Fibroblast of villous mesenchyme (primary cell): ENCODE data around the gene DPPA5. TPM values are rescaled to one million over a fixed set of nuclear protein-coding genes. Genes with fewer than 3 reads are reported as not detected.
"Not testable (repeated sequence)": the region's sequence is repeated elsewhere in the genome, so short reads cannot be mapped to it uniquely, and the experiment has no call there.

Experiments
- DNase-seq: peaks from one replicate; pipeline ENCODE4 v3.0.0-alpha.2; 2010; ENCODE audit warnings: low read depth
- H3K4me3 ChIP-seq: 2 replicates; pipeline ENCODE4 v1.5.1; 2011; ENCODE audit warnings: low read depth, mild to moderate bottlenecking, low read length
- total RNA-seq: library from RNA; depleted of rRNA; stranded (reverse); fragments of >200 nt; gene quantifications from 2 replicates; pipeline ENCODE4 v1.2.3, GENCODE V29; 2012
- TF ChIP-seq, protein P1 (sequence below): IDR thresholded peaks from 2 replicates; pipeline ENCODE4 v1.5.1; 2012; ENCODE audit warnings: low read depth, mild to moderate bottlenecking, low read length; ENCODE audit not compliant: insufficient read depth

Gene DPPA5
- total RNA-seq, 1 donor = not detected

DNA sequence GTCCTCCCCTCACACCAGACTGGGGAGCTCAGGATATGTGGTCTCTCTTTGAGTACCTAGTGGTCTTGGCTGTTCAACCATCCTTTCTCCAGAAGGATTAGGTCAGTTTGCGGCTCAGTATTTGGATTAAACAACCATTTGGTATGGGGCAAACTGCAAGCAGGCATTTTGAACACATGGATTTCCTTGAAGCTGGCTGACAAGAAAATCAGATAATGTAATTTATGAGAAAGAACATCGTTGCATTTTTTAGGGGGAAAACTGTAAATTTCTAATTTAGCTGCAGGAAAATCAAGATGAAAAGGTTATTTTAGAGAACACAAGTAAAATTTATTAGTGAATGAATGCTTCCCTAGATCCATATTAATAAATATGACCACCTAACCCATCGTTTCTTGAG is 25.3 kb downstream of the DPPA5 start:
- DNase-seq = no peak
- TF ChIP-seq, protein P1, sequence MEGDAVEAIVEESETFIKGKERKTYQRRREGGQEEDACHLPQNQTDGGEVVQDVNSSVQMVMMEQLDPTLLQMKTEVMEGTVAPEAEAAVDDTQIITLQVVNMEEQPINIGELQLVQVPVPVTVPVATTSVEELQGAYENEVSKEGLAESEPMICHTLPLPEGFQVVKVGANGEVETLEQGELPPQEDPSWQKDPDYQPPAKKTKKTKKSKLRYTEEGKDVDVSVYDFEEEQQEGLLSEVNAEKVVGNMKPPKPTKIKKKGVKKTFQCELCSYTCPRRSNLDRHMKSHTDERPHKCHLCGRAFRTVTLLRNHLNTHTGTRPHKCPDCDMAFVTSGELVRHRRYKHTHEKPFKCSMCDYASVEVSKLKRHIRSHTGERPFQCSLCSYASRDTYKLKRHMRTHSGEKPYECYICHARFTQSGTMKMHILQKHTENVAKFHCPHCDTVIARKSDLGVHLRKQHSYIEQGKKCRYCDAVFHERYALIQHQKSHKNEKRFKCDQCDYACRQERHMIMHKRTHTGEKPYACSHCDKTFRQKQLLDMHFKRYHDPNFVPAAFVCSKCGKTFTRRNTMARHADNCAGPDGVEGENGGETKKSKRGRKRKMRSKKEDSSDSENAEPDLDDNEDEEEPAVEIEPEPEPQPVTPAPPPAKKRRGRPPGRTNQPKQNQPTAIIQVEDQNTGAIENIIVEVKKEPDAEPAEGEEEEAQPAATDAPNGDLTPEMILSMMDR = no peak
- H3K4me3 ChIP-seq = no peak overlapping the region

DNA sequence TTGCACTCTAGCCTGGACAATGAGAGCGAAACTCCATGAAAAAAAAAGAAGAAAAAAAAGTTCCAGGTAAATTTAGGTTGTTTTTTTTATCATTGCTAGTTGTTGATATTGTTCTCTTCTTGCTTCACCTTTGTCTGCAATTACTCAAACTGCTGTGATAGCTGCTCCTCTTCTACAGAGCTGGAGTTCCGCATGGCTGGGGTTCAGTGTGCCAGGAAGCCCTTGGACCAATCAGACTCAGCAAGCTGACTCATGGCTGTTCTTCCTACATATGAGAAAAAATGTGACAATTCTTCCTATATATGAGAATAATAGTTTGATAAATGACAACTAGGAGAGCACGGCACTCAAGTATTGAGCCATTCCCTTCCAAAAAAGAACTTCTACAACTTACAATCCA is 28.4 kb downstream of the DPPA5 start:
- no peak for DNase-seq
- no peak overlapping the region for H3K4me3 ChIP-seq
- TF ChIP-seq, protein P1 = no peak

DNA sequence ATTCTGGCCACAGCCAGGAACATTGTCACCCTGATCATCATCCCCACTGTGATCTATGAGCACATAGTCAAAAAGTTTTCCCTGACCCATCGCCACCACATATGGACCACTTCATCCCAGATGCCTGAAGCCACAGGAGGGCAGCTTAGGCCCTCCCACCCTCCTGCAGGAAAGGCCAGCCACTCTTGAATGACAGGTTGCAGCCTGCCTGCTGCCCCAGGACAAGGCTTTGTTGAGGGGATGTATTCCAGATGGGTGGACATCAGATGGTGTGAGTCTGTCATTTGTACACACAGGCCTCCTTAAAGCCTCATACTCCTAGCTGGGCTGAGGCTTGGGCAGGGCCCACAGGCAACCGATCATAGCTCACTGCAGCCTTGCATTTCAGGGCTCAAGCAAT is 30.8 kb downstream of the DPPA5 start:
- TF ChIP-seq, protein P1 = no peak
- DNase-seq = no peak
- H3K4me3 ChIP-seq = no peak overlapping the region

DNA sequence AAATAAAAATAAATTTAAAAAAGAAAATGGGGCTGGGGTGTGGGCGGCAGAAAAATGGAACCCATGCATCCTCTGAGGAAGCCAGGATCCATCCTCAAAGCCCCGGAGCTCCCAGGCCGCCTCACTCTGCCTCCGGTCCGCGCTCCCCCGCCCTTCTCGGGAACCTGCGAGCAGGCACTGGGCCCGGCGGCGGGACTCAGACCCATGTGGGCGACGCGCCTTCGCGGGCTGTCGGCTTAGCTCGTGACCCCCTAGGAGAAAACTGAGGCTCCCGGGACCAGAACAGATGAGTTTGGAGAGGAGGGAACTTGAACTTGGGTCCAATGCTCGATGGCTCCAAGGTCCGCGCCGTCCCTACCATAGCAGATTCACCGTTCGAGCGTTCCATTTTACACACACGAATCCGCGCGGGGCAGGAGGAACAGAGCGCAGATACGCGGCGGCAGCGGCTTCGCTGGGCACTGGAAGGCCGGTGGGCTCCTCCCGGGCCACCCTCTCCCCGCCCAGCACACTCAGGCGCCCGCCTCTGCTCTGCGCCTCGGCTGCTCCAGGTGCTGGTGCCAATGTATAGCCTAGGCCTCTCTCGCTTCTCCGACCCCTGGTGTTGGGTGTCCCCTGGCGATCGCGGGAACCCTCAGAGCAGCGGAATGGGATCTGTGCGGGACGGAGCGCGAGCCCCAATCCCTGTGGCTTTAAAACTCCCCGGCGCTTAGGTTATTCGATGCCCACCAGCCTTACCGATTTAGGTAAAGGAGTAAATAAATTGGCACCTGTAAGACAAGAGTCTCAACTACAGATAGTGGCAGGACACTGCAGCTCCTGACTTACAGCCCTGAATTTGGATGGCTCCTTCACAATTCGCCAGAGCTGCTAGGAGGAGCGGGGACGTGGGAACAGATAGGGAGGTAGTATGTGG is 39.2 kb downstream of the DPPA5 start:
- DNase-seq = no peak
- TF ChIP-seq, protein P1 = no peak
- peak overlapping the region; percentile 33 for H3K4me3 ChIP-seq

DNA sequence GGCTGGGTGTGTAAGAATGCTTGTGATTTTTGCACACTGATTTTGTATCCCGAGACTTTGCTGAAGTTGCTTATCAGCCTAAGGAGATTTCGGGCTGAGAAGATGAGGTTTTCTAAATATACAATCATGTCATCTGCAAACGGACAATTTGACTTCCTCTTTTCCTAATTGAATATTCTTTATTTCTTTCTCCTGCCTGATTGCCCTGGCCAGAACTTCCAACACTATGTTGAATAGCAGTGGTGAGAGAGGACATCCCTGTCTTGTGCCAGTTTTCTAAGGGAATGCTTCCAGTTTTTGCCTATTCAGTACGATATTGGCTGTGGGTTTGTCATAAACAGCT is 43.6 kb downstream of the DPPA5 start:
- peak overlapping the region; percentile 66 for H3K4me3 ChIP-seq
- DNase-seq = not testable (repeated sequence)

DNA sequence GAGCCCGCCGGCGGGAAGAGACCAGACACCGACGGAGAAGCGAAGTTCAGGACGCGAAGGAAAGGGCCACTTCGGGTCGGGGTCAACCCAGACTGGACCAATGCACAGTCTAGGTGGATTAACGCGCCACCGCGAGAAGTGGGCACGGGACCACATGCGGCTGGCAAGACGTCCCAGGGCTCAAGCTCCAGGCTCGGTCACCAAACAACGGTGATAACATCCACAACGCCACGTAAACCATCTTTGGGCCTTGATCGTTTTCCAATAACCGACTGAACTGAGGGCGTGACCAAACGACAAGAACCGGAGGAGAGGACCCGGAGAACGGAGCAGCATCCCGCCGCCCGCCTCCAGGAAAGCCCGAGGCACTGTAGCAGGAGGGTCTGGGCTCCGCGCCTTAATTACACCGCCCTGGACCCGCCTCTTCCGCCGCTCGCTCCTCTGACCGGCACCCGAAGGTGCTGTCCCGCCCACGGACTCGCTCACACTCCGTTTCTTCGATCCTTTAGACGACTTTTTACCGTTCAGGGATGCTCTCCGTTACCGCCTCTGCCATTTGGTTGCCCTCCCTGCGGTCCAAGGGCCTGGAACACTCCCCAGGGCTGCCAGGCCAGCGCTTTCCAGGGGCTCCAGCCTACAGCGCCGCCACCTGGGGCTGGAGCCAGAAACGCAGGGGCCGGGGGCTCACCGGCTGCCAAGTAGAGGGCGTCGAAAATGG is 44.1 kb downstream of the DPPA5 start:
- peak overlapping the region; percentile 66 for H3K4me3 ChIP-seq
- TF ChIP-seq, protein P1 = peak; percentile 72
- peak; percentile 57 for DNase-seq

DNA sequence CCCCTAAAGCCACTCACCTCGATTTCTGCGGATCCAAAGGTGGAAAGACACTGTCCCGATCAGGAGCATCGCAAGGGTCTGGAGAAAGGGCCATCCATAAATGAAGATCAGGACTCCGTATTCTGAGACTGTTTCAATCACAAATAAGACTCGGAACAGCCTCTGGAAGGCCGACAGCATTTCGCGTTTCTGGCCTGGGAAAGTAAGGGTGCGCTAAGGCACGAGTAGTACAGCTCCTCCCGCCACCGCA is 44.6 kb downstream of the DPPA5 start:
- DNase-seq = no peak
- H3K4me3 ChIP-seq = peak overlapping the region; percentile 66
- TF ChIP-seq, protein P1 = no peak
